Calu3 (cell line): Measurements from ENCODE around the gene FBH1. TPM values are rescaled to one million over a fixed set of nuclear protein-coding genes. Genes with fewer than 3 reads are reported as not detected.
"Not testable (repeated sequence)": the region's sequence is repeated elsewhere in the genome, so short reads cannot be mapped to it uniquely, and the experiment has no call there.

Experiments used
- BruUV-seq: library from RNA; stranded (reverse); fragments of 400-500 nt; replicated peaks from 2 replicates; lab custom pipeline; 2021; lab: Mats Ljungman, UMichigan
- CTCF ChIA-PET: fragments of 300-600 bp; sonication (Branson Sonifier 250); formaldehyde crosslinking; loops from one replicate; lab custom pipeline; 2022; ENCODE audit warnings: antibody characterized with exemption; lab: Charles Lee
- DNase-seq: peaks from one replicate; pipeline ENCODE4 v3.0.0; 2022
- H3K27ac Mint-ChIP-seq: one replicate; pipeline ENCODE4 v1.8.0; 2022; ENCODE audit warnings: mixed read lengths; ENCODE audit not compliant: unreplicated experiment
- H3K27me3 Mint-ChIP-seq: one replicate; pipeline ENCODE4 v1.8.0; 2022; ENCODE audit warnings: mixed read lengths; ENCODE audit not compliant: unreplicated experiment
- H3K36me3 Mint-ChIP-seq: one replicate; pipeline ENCODE4 v1.8.0; 2022; ENCODE audit warnings: mild to moderate bottlenecking, moderate library complexity, mixed read lengths; ENCODE audit not compliant: insufficient read depth, unreplicated experiment
- H3K4me1 Mint-ChIP-seq: one replicate; pipeline ENCODE4 v1.8.0; 2022; ENCODE audit warnings: mild to moderate bottlenecking, low read depth, mixed read lengths; ENCODE audit not compliant: unreplicated experiment
- H3K4me3 Mint-ChIP-seq: one replicate; pipeline ENCODE4 v1.8.0; 2022; ENCODE audit warnings: mild to moderate bottlenecking, low read depth, moderate library complexity, mixed read lengths; ENCODE audit not compliant: unreplicated experiment
- H3K9me3 Mint-ChIP-seq: one replicate; pipeline ENCODE4 v1.8.0; 2022; ENCODE audit warnings: low read depth, mixed read lengths; ENCODE audit not compliant: unreplicated experiment
- intact Hi-C: fragments of 100-400 bp; cut with micrococcal nuclease; formaldehyde crosslinking; loops from one replicate; pipeline ENCODE4 v1.10.0; 2022; ENCODE audit not compliant: unreplicated experiment
- total RNA-seq: library from RNA; stranded (reverse); gene quantifications from 2 replicates; pipeline ENCODE4 v1.2.3, GENCODE V29; 2022
- TF ChIP-seq, protein P1 (sequence below): fragments of 200-600 bp; IDR thresholded peaks from one replicate; pipeline ENCODE4 v1.8.0; 2022; ENCODE audit warnings: antibody characterized with exemption; ENCODE audit not compliant: unreplicated experiment

Gene FBH1
- total RNA-seq, 1 experiment from 2014 or later, result 79.4 TPM

DNA sequence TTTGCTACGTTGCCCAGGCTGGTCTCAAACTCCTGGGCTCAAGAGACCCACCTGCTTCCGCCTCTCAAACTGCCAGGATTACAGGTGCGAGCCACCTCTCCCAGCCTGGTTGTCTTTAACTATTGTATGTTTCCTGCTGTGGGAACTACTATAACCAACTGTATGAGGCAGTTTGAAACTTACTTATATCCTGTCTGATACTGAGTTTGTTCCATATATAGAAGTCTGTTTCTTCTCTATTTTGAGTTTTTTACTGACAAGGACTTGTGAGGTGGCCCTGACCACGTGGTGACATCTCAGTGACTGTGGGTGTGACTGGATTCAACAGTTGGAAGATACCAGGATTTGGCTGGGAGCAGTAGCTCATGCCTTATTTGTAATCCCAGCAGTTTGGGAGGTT, 14.2 kb downstream of the FBH1 start:
- Mint-ChIP-seq H3K4me3 (no peak overlapping the region), H3K36me3 (peaks cover 20% of the 10 kb centered on the region), H3K9me3 (no peaks in the 10 kb centered on the region), H3K27me3 (no peaks in the 10 kb centered on the region), H3K27ac (no peak overlapping the region), H3K4me1 (no peaks in the 10 kb centered on the region)
- DNase-seq, result no peak
- CTCF ChIA-PET, result no interaction called here
- TF ChIP-seq, protein P1, sequence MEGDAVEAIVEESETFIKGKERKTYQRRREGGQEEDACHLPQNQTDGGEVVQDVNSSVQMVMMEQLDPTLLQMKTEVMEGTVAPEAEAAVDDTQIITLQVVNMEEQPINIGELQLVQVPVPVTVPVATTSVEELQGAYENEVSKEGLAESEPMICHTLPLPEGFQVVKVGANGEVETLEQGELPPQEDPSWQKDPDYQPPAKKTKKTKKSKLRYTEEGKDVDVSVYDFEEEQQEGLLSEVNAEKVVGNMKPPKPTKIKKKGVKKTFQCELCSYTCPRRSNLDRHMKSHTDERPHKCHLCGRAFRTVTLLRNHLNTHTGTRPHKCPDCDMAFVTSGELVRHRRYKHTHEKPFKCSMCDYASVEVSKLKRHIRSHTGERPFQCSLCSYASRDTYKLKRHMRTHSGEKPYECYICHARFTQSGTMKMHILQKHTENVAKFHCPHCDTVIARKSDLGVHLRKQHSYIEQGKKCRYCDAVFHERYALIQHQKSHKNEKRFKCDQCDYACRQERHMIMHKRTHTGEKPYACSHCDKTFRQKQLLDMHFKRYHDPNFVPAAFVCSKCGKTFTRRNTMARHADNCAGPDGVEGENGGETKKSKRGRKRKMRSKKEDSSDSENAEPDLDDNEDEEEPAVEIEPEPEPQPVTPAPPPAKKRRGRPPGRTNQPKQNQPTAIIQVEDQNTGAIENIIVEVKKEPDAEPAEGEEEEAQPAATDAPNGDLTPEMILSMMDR, result no peak
- BruUV-seq, result no TSS peak
- intact Hi-C loops, result no loop called here

DNA sequence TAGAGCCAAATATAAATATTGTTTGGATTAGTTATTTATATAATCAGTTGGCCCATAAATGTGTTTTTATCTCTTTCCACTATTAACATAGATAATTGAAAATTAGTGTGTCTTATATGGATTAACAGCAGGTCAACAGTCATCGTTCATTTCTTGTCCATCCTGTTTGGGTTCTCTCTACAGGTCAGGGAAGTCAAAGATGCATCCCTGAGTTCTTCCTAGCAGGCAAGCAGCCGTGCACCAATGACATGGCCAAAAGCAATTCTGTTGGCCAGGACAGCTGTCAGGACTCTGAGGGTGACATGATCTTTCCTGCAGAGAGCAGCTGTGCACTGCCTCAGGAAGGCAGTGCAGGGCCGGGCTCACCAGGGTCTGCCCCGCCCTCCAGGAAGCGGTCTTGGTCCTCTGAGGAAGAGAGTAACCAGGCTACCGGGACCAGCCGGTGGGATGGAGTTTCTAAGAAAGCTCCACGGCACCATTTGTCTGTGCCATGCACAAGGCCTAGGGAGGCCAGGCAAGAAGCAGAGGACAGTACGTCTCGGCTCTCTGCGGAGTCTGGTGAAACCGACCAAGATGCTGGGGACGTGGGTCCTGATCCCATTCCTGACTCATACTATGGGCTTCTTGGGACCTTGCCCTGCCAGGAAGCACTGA, 15.9 kb downstream of the FBH1 start:
- no peaks in the 10 kb centered on the region for H3K27me3 Mint-ChIP-seq
- CTCF ChIA-PET, result interaction anchor here (0.6 kb wide), 1 partner anchor 219 kb away, joined by 4 read pairs; no protein-coding TSS in a partner anchor
- H3K4me3 Mint-ChIP-seq, result no peak overlapping the region
- TF ChIP-seq, protein P1, result no peak
- H3K27ac Mint-ChIP-seq, result no peak overlapping the region
- intact Hi-C loops, result no loop called here
- H3K36me3 Mint-ChIP-seq, result peaks cover 27% of the 10 kb centered on the region
- no TSS peak for BruUV-seq
- DNase-seq, result no peak
- H3K9me3 Mint-ChIP-seq, result no peaks in the 10 kb centered on the region
- H3K4me1 Mint-ChIP-seq, result no peaks in the 10 kb centered on the region

GRCh38 chr10:5906651-5907050, 16.6 kb downstream of the FBH1 start:
- CTCF ChIA-PET, result no interaction called here
- Mint-ChIP-seq H3K4me1 (no peaks in the 10 kb centered on the region), H3K27me3 (no peaks in the 10 kb centered on the region), H3K36me3 (peaks cover 27% of the 10 kb centered on the region), H3K4me3 (no peak overlapping the region), H3K27ac (no peak overlapping the region), H3K9me3 (no peaks in the 10 kb centered on the region)
- no peak for DNase-seq
- TF ChIP-seq, protein P1, result no peak
- intact Hi-C loops, result no loop called here
- BruUV-seq, result no TSS peak

DNA sequence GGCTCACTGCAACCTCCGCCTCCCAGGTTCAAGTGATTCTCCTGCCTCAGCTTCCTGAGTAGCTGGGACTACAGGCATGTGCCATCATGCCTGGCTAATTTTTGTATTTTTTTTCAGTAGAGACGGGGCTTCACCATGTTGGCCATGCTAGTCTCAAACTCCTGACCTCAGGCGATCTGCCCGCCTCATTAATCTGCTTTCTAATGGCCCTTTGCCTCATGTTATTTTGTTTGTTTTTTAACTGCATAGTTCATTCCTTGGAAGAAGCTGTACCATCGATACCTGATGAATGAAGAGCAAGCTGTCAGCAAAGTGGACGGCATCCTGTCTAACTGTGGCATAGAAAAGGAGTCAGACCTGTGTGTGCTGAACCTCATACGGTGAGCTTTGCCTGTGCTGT, 18.6 kb downstream of the FBH1 start:
- BruUV-seq, result not testable (repeated sequence)

More for the DNA sequence above, 18.6 kb downstream of the FBH1 start:
- intact Hi-C loops, H3K9me3 Mint-ChIP-seq, H3K4me3 Mint-ChIP-seq, H3K27me3 Mint-ChIP-seq, CTCF ChIA-PET, H3K4me1 Mint-ChIP-seq, DNase-seq, H3K27ac Mint-ChIP-seq: not testable (repeated sequence)
- H3K36me3 Mint-ChIP-seq, result peaks cover 38% of the 10 kb centered on the region
